Activated CD4-positive, alpha-beta T cell treated with anti-CD3 and anti-CD28 coated beads for 24 hours (primary cell): ENCODE measurements around the gene ZNF480.
"Not testable (repeated sequence)": the region's sequence is repeated elsewhere in the genome, so short reads cannot be mapped to it uniquely, and the experiment has no call there.

Experiments
- DNase-seq, 2 donors: peaks; one replicate each; pipeline ENCODE4 v3.0.0-alpha.2; 2020; ENCODE audit warnings: low read depth in 2 of 2

Gene ZNF480

GRCh38 chr19:52336791-52337381, 39.9 kb downstream of the ZNF480 start:
- DNase-seq: no peak

- DNase-seq: not testable (repeated sequence)
Observed at GRCh38 chr19:52339022-52339421, 42.1 kb downstream of the ZNF480 start.

- peak; percentile 22 to 27 for DNase-seq
Observed at GRCh38 chr19:52343548-52343947, 46.6 kb downstream of the ZNF480 start.

- no peak for DNase-seq
Observed at GRCh38 chr19:52345162-52345561, 48.2 kb downstream of the ZNF480 start.

GRCh38 chr19:52351512-52351911, 54.5 kb downstream of the ZNF480 start:
- DNase-seq: no peak

GRCh38 chr19:52366414-52366824, 69.5 kb downstream of the ZNF480 start:
- DNase-seq: no peak

GRCh38 chr19:52369559-52370340, 72.8 kb downstream of the ZNF480 start, which contains the start of gene ZNF880:
Gene ZNF880, plus strand, starts transcription at chr19:52369923. Its CDS starts 43 bp downstream, at chr19:52369966.
- DNase-seq: peak; percentile 86 to 89

- no peak for DNase-seq
Observed at GRCh38 chr19:52370341-52370710, 73.4 kb downstream of the ZNF480 start.
